ENCODE measurements around the gene RC3H1. TPM values are rescaled to one million over a fixed set of nuclear protein-coding genes. Genes with fewer than 3 reads are reported as not detected.

Gene RC3H1
- polyA plus RNA-seq, 1 of the 3 experiments (the other 2 are of a cell fraction) = 2.9 TPM

DNA sequence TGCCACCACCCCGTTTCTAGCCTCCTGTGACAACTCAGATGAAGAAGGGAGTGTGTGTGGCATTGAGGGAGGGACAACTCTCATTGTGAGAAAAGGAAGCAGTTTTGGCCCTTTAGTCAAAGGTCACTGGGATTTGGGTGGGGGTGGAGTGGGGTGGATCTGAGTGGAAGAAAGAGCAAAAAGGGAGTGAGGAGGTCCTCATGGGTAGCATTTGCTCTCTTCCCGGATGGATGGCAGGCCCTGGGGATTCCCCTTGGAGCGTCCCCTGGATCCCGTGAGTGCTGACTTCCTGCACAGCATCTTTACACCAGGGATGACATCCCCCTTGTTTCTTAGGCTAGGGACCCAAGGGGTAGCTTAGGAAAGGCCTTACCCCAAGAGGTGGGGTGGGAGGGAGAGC, 105.5 kb downstream of the RC3H1 start:
- H3K9me2 ChIP-seq = no peaks in the 10 kb centered on the region
- H3K9me3 ChIP-seq = no peaks in the 10 kb centered on the region
- H4K20me1 ChIP-seq (ENCODE audit: insufficient read depth) = no peaks in the 10 kb centered on the region
- no peak for DNase-seq
- no peak overlapping the region for H3K27ac ChIP-seq (ENCODE audit: low read depth in 2 of 2, low read length in 1 of 2)
- no peaks in the 10 kb centered on the region for H3K27me3 ChIP-seq (ENCODE audit: insufficient read depth)
- no peaks in the 10 kb centered on the region for H3F3A ChIP-seq (replicated peaks; ENCODE audit: insufficient read depth)
- ChIA-PET POLR2A (no interaction called here), CTCF (no interaction called here)
- H3K9ac ChIP-seq = no peak overlapping the region
- no peak overlapping the region for H3K4me3 ChIP-seq (ENCODE audit: low read depth in 2 of 2, low read length in 1 of 2)
- H3K36me3 ChIP-seq (replicated peaks in 1 of 2; ENCODE audit: control insufficient read depth in 1 of 2, insufficient read depth in 2 of 2, low read length in 1 of 2) = no peaks in the 10 kb centered on the region
- TF ChIP-seq SMC3 (IDR thresholded peaks at IDR 0.05; ENCODE audit: low read depth, low read length) (no peak), GATA2 (CRISPR knock-in tag; IDR thresholded peaks at IDR 0.05) (no peak), TCF12 (IDR thresholded peaks at IDR 0.05) (no peak), MXI1 (IDR thresholded peaks at IDR 0.05; ENCODE audit: low read depth, low read length) (no peak), YY1 (IDR thresholded peaks at IDR 0.05; ENCODE audit: low read depth) (no peak), MEF2A (IDR thresholded peaks at IDR 0.05; ENCODE audit: borderline replicate concordance, low read depth) (no peak)
- TF ChIP-seq, protein P1, sequence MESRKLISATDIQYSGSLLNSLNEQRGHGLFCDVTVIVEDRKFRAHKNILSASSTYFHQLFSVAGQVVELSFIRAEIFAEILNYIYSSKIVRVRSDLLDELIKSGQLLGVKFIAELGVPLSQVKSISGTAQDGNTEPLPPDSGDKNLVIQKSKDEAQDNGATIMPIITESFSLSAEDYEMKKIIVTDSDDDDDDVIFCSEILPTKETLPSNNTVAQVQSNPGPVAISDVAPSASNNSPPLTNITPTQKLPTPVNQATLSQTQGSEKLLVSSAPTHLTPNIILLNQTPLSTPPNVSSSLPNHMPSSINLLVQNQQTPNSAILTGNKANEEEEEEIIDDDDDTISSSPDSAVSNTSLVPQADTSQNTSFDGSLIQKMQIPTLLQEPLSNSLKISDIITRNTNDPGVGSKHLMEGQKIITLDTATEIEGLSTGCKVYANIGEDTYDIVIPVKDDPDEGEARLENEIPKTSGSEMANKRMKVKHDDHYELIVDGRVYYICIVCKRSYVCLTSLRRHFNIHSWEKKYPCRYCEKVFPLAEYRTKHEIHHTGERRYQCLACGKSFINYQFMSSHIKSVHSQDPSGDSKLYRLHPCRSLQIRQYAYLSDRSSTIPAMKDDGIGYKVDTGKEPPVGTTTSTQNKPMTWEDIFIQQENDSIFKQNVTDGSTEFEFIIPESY (IDR thresholded peaks at IDR 0.05; ENCODE audit: borderline replicate concordance, low read depth) = no peak
- no peak overlapping the region for H2AFZ ChIP-seq (ENCODE audit: low read depth)
- H3K4me1 ChIP-seq (ENCODE audit: control insufficient read depth in 1 of 2, insufficient read depth in 2 of 2, low read depth in 1 of 2, low read length in 1 of 2) = no peaks in the 10 kb centered on the region
- no peak overlapping the region for H3K4me2 ChIP-seq
- 68% methylated on average over 4 of the region's 4 CpGs for WGBS (ENCODE audit: low lambda C conversion rate)
- no peaks in the 10 kb centered on the region for H3K79me2 ChIP-seq (ENCODE audit: insufficient read depth)

DNA sequence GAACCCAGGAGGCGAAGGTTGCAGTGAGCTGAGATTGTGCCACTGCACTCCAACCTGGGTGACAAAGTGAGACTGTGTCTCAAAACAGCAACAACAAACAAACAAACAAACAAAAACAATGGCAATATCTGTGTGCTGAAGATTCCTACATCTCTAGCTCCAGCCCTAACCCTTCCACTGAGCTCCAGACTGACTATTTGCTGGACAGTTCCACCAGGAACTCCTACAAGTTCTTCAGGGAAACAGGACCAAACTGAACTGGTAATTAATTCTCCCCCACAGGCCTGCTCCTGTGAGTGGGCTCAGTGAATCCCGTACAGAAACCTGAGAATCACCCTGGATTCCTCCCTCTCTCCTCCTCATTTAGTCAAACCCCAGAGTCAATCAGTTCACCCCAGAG, 106.6 kb downstream of the RC3H1 start:
- Histone ChIP-seq H3K36me3 (replicated peaks in 1 of 2; ENCODE audit: control insufficient read depth in 1 of 2, insufficient read depth in 2 of 2, low read length in 1 of 2) (no peaks in the 10 kb centered on the region), H3K9me2 (no peaks in the 10 kb centered on the region), H3K27me3 (ENCODE audit: insufficient read depth) (no peaks in the 10 kb centered on the region), H3K27ac (ENCODE audit: low read depth in 2 of 2, low read length in 1 of 2) (no peak overlapping the region), H3K79me2 (ENCODE audit: insufficient read depth) (no peaks in the 10 kb centered on the region), H2AFZ (ENCODE audit: low read depth) (no peak overlapping the region), H3F3A (replicated peaks; ENCODE audit: insufficient read depth) (no peaks in the 10 kb centered on the region), H3K4me2 (no peak overlapping the region), H3K4me1 (ENCODE audit: control insufficient read depth in 1 of 2, insufficient read depth in 2 of 2, low read depth in 1 of 2, low read length in 1 of 2) (no peaks in the 10 kb centered on the region), H3K9me3 (no peaks in the 10 kb centered on the region), H4K20me1 (ENCODE audit: insufficient read depth) (no peaks in the 10 kb centered on the region), H3K4me3 (ENCODE audit: low read depth in 2 of 2, low read length in 1 of 2) (no peak overlapping the region), H3K9ac (no peak overlapping the region)
- 54% methylated on average over 2 of the region's 2 CpGs for WGBS (ENCODE audit: low lambda C conversion rate)
- TF ChIP-seq, protein P2, sequence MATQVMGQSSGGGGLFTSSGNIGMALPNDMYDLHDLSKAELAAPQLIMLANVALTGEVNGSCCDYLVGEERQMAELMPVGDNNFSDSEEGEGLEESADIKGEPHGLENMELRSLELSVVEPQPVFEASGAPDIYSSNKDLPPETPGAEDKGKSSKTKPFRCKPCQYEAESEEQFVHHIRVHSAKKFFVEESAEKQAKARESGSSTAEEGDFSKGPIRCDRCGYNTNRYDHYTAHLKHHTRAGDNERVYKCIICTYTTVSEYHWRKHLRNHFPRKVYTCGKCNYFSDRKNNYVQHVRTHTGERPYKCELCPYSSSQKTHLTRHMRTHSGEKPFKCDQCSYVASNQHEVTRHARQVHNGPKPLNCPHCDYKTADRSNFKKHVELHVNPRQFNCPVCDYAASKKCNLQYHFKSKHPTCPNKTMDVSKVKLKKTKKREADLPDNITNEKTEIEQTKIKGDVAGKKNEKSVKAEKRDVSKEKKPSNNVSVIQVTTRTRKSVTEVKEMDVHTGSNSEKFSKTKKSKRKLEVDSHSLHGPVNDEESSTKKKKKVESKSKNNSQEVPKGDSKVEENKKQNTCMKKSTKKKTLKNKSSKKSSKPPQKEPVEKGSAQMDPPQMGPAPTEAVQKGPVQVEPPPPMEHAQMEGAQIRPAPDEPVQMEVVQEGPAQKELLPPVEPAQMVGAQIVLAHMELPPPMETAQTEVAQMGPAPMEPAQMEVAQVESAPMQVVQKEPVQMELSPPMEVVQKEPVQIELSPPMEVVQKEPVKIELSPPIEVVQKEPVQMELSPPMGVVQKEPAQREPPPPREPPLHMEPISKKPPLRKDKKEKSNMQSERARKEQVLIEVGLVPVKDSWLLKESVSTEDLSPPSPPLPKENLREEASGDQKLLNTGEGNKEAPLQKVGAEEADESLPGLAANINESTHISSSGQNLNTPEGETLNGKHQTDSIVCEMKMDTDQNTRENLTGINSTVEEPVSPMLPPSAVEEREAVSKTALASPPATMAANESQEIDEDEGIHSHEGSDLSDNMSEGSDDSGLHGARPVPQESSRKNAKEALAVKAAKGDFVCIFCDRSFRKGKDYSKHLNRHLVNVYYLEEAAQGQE (IDR thresholded peaks at IDR 0.05; ENCODE audit: low read depth, low read length) = peak; percentile 82
- TF ChIP-seq YY1 (IDR thresholded peaks at IDR 0.05; ENCODE audit: low read depth) = no peak
- ChIA-PET POLR2A (no interaction called here), CTCF (interaction anchor here (1.4 to 2.0 kb wide), 2 partner anchors 16 to 22 kb away, joined by 4 read pairs; no protein-coding TSS in a partner anchor)
- no peak for DNase-seq
